Keratinocyte (primary cell): ENCODE data around the gene WDR46.

Experiments used
- EZH2 ChIP-seq: IDR thresholded peaks from one replicate; pipeline ENCODE4 v1.6.1; 2012; ENCODE audit warnings: inconsistent platforms, mild to moderate bottlenecking, low read length, moderate library complexity
- TF ChIP-seq, protein P1 (sequence below), 3 experiments: IDR thresholded peaks in 1 of 3; conservative IDR thresholded peaks in 1 of 3; optimal IDR thresholded peaks in 1 of 3; 2 replicates in 2 of 3; 3 replicates in 1 of 3; pipeline versions ENCODE3 to v1.5.1; 2011; ENCODE audit warnings: low read length in 3 of 3, mild to moderate bottlenecking in 3 of 3, moderate library complexity in 2 of 3, control low read depth in 1 of 3, inconsistent platforms in 1 of 3; ENCODE audit not compliant: insufficient read depth in 2 of 3; ENCODE audit errors: extremely low read depth in 1 of 3

DNA sequence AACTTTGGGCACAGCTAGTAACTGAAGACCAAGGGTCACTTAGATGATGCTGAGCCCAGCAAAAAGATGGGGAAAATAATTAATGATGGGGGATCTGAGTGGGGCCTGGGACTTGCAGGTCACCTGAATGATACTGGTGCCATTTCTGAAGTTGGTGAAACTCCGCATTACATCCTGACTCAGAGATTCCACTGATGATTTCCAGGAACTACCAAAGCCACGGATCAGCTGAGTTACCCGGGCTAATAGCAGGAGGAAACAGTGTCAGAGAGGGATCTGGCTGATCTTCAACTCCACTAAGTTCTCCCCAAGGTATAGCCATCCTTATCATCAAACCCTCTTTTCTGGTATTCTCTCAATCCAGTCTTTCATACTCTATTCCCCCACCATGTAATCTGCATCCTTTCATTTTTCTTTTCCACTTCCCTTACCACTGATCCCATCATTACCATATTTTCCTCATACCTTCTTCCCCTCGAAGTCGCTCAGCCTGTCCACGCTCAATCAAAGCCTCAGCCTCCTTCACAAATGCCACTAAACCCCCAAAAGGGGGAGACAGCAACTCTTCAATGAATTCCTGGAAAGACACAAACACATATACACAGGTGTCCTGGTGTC is 37.5 kb downstream of the WDR46 start:
- TF ChIP-seq, protein P1, sequence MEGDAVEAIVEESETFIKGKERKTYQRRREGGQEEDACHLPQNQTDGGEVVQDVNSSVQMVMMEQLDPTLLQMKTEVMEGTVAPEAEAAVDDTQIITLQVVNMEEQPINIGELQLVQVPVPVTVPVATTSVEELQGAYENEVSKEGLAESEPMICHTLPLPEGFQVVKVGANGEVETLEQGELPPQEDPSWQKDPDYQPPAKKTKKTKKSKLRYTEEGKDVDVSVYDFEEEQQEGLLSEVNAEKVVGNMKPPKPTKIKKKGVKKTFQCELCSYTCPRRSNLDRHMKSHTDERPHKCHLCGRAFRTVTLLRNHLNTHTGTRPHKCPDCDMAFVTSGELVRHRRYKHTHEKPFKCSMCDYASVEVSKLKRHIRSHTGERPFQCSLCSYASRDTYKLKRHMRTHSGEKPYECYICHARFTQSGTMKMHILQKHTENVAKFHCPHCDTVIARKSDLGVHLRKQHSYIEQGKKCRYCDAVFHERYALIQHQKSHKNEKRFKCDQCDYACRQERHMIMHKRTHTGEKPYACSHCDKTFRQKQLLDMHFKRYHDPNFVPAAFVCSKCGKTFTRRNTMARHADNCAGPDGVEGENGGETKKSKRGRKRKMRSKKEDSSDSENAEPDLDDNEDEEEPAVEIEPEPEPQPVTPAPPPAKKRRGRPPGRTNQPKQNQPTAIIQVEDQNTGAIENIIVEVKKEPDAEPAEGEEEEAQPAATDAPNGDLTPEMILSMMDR (optimal IDR thresholded peaks at IDR 0.05 in 1 of 3, IDR thresholded peaks at IDR 0.05 in 1 of 3, conservative IDR thresholded peaks at IDR 0.05 in 1 of 3; ENCODE audit: extremely low read depth in 1 of 3, insufficient read depth in 2 of 3, low read length in 3 of 3) = no peak
- TF ChIP-seq EZH2 = no peak
